ENCODE measurements around the gene BAIAP2.

BAIAP2 gene

DNA sequence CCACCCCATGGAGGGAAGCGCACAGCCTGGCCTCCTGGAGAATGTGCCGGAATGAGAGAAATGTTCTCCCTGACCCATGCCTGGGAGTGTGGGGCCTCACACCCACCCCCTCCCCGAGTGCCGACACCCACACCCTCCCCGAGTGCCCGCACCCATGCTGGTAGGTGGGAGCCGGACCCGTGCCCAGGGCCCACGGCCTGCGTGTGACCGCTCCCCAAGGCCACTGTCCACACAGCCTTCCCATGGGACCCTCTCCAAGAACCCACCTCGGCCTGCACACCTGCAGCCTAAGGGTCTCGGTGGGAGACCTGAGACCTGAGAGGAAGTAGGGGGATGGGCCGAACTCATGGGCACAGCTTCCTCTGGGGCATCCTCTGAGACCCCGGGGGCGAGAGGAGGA is 127.0 kb downstream of the BAIAP2 start:
- Histone ChIP-seq H3K79me2 (ENCODE audit: low read length) (no peaks in the 10 kb centered on the region), H3K27me3 (replicated peaks; ENCODE audit: insufficient read depth, low read length) (peaks cover 93% of the 10 kb centered on the region), H3K9me3 (replicated peaks; ENCODE audit: insufficient read depth, low read length) (no peaks in the 10 kb centered on the region), H3K4me2 (ENCODE audit: low read depth, low read length) (no peak overlapping the region), H3K36me3 (replicated peaks; ENCODE audit: insufficient read depth, low read length) (no peaks in the 10 kb centered on the region), H2AFZ (ENCODE audit: low read length) (no peak overlapping the region), H3K9ac (ENCODE audit: low read length) (no peak overlapping the region), H3K4me3 (ENCODE audit: low read length) (no peak overlapping the region), H4K20me1 (ENCODE audit: insufficient read depth, low read length) (no peaks in the 10 kb centered on the region), H3F3A (ENCODE audit: insufficient read depth, low read length) (no peaks in the 10 kb centered on the region), H3K27ac (ENCODE audit: low read length) (no peak overlapping the region), H3K9me2 (replicated peaks; ENCODE audit: insufficient read depth, low read length) (no peaks in the 10 kb centered on the region), H3K4me1 (ENCODE audit: low read length) (no peaks in the 10 kb centered on the region)
- TF ChIP-seq EZH2phosphoT487 (IDR thresholded peaks at IDR 0.05; ENCODE audit: low read length) (no peak), EZH2 (optimal IDR thresholded peaks at IDR 0.05; ENCODE audit: low read depth, low read length) (no peak)
- TF ChIP-seq, protein P1, sequence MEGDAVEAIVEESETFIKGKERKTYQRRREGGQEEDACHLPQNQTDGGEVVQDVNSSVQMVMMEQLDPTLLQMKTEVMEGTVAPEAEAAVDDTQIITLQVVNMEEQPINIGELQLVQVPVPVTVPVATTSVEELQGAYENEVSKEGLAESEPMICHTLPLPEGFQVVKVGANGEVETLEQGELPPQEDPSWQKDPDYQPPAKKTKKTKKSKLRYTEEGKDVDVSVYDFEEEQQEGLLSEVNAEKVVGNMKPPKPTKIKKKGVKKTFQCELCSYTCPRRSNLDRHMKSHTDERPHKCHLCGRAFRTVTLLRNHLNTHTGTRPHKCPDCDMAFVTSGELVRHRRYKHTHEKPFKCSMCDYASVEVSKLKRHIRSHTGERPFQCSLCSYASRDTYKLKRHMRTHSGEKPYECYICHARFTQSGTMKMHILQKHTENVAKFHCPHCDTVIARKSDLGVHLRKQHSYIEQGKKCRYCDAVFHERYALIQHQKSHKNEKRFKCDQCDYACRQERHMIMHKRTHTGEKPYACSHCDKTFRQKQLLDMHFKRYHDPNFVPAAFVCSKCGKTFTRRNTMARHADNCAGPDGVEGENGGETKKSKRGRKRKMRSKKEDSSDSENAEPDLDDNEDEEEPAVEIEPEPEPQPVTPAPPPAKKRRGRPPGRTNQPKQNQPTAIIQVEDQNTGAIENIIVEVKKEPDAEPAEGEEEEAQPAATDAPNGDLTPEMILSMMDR (IDR thresholded peaks at IDR 0.05; ENCODE audit: low read length): no peak
- no peak for DNase-seq

DNA sequence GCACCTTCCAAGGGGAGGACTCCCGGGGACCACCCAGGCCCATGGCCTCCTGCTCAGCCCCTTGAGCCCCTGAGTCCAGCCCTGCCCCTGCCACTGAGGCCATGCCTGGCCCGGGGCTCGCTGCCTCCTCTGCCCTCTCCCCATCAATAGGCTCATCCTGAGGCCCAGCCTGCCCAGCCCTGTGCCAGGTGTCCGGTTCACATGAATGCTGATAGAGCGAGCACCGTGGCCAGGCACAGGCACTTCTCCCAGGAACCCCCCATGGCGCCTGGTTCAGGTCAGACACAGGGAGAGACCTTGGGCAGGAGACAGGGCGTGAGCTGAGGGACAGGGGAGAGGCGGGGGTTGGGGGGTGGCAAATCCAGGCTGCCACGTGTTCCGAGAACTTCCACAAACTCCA is 127.5 kb downstream of the BAIAP2 start:
- Histone ChIP-seq H3F3A (ENCODE audit: insufficient read depth, low read length) (no peaks in the 10 kb centered on the region), H3K9me2 (replicated peaks; ENCODE audit: insufficient read depth, low read length) (no peaks in the 10 kb centered on the region), H3K4me1 (ENCODE audit: low read length) (no peaks in the 10 kb centered on the region), H3K27me3 (replicated peaks; ENCODE audit: insufficient read depth, low read length) (peaks cover 93% of the 10 kb centered on the region), H3K9ac (ENCODE audit: low read length) (no peak overlapping the region), H3K27ac (ENCODE audit: low read length) (no peak overlapping the region), H2AFZ (ENCODE audit: low read length) (no peak overlapping the region), H3K79me2 (ENCODE audit: low read length) (no peaks in the 10 kb centered on the region), H3K4me3 (ENCODE audit: low read length) (no peak overlapping the region), H3K4me2 (ENCODE audit: low read depth, low read length) (no peak overlapping the region), H3K36me3 (replicated peaks; ENCODE audit: insufficient read depth, low read length) (no peaks in the 10 kb centered on the region), H4K20me1 (ENCODE audit: insufficient read depth, low read length) (no peaks in the 10 kb centered on the region), H3K9me3 (replicated peaks; ENCODE audit: insufficient read depth, low read length) (no peaks in the 10 kb centered on the region)
- no peak for DNase-seq
- TF ChIP-seq EZH2 (optimal IDR thresholded peaks at IDR 0.05; ENCODE audit: low read depth, low read length) (no peak), EZH2phosphoT487 (IDR thresholded peaks at IDR 0.05; ENCODE audit: low read length) (no peak)
- TF ChIP-seq, protein P1 (IDR thresholded peaks at IDR 0.05; ENCODE audit: low read length): no peak

DNA sequence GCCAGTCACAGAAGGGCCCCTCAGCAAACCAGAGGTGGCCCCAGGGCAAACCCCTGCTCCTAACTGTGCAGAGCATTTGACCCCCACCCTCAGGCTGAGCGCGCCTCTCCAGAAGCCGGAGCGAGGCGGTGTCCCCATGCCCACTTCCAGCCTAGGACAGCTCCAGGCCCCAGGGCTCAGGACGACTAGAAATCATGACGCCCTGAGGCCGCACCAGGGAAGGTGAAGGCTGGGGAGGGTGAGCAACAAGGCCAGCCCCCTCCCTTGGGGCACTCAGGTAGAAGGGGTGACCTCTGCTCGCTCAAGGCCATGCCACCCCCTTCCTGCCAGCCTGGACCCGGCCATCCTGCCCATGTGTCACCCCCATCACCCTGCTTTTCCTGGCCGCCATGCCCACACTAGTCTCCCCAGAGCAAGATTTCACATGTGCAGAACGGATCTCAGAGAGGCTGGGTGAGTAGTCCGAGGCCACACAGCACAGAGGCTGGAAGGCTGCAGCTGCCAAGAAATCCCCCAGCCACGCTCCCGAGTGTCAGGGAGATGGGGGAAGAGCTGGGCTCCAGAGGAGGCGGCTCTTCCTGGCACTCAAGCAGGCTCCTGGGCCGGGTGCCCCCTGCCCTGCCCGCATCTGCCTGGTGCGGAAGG is 128.2 kb downstream of the BAIAP2 start:
- H3K4me1 ChIP-seq (ENCODE audit: low read length): no peaks in the 10 kb centered on the region
- H3F3A ChIP-seq (ENCODE audit: insufficient read depth, low read length): no peaks in the 10 kb centered on the region
- H4K20me1 ChIP-seq (ENCODE audit: insufficient read depth, low read length): no peaks in the 10 kb centered on the region
- H3K79me2 ChIP-seq (ENCODE audit: low read length): no peaks in the 10 kb centered on the region
- no peaks in the 10 kb centered on the region for H3K36me3 ChIP-seq (replicated peaks; ENCODE audit: insufficient read depth, low read length)
- H2AFZ ChIP-seq (ENCODE audit: low read length): no peak overlapping the region
- no peak overlapping the region for H3K4me3 ChIP-seq (ENCODE audit: low read length)
- peaks cover 93% of the 10 kb centered on the region for H3K27me3 ChIP-seq (replicated peaks; ENCODE audit: insufficient read depth, low read length)
- no peak overlapping the region for H3K27ac ChIP-seq (ENCODE audit: low read length)
- H3K9me2 ChIP-seq (replicated peaks; ENCODE audit: insufficient read depth, low read length): no peaks in the 10 kb centered on the region
- no peak overlapping the region for H3K4me2 ChIP-seq (ENCODE audit: low read depth, low read length)
- H3K9me3 ChIP-seq (replicated peaks; ENCODE audit: insufficient read depth, low read length): no peaks in the 10 kb centered on the region
- no peak overlapping the region for H3K9ac ChIP-seq (ENCODE audit: low read length)
- TF ChIP-seq EZH2phosphoT487 (IDR thresholded peaks at IDR 0.05; ENCODE audit: low read length): no peak
- no peak for TF ChIP-seq EZH2 (optimal IDR thresholded peaks at IDR 0.05; ENCODE audit: low read depth, low read length)
- TF ChIP-seq, protein P1 (IDR thresholded peaks at IDR 0.05; ENCODE audit: low read length): no peak
- DNase-seq: no peak
